Measurements from ENCODE around the gene KBTBD13.
A peak's percentile ranks its signal among the peaks of the same experiment; 100 is the strongest.

KBTBD13 gene

DNA sequence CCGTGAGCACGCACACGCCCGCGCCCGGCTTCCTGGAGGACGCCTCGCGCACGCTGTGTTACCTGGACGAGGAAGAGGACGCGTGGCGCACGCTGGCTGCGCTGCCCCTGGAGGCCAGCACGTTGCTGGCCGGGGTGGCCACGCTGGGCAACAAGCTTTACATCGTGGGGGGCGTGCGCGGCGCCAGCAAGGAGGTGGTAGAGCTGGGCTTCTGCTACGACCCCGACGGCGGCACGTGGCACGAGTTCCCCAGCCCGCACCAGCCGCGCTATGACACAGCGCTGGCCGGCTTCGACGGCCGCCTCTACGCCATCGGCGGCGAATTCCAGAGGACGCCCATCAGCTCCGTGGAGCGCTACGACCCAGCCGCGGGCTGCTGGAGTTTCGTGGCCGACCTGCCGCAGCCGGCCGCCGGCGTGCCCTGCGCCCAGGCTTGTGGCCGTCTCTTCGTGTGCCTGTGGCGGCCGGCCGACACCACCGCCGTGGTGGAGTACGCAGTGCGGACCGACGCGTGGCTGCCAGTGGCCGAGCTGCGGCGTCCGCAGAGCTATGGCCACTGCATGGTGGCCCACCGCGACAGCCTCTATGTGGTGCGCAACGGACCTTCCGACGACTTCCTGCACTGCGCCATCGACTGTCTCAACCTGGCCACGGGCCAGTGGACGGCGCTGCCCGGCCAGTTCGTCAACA, 890 bp downstream of the KBTBD13 start:
- peaks cover 28% of the 10 kb centered on the region for H3K27me3 Mint-ChIP-seq (ENCODE audit: low read depth, poor library complexity)
- DNase-seq: no peak
- H3K9me3 Mint-ChIP-seq: peaks cover 18% of the 10 kb centered on the region
- peaks cover 49% of the 10 kb centered on the region for H3K4me1 Mint-ChIP-seq
- TF ChIP-seq, protein P1, sequence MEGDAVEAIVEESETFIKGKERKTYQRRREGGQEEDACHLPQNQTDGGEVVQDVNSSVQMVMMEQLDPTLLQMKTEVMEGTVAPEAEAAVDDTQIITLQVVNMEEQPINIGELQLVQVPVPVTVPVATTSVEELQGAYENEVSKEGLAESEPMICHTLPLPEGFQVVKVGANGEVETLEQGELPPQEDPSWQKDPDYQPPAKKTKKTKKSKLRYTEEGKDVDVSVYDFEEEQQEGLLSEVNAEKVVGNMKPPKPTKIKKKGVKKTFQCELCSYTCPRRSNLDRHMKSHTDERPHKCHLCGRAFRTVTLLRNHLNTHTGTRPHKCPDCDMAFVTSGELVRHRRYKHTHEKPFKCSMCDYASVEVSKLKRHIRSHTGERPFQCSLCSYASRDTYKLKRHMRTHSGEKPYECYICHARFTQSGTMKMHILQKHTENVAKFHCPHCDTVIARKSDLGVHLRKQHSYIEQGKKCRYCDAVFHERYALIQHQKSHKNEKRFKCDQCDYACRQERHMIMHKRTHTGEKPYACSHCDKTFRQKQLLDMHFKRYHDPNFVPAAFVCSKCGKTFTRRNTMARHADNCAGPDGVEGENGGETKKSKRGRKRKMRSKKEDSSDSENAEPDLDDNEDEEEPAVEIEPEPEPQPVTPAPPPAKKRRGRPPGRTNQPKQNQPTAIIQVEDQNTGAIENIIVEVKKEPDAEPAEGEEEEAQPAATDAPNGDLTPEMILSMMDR (IDR thresholded peaks at IDR 0.05): no peak
- no peaks in the 10 kb centered on the region for H3K36me3 Mint-ChIP-seq (ENCODE audit: low read depth)
- peak overlapping the region; percentile 50 for H3K4me3 Mint-ChIP-seq
- no peak overlapping the region for H3K27ac Mint-ChIP-seq

DNA sequence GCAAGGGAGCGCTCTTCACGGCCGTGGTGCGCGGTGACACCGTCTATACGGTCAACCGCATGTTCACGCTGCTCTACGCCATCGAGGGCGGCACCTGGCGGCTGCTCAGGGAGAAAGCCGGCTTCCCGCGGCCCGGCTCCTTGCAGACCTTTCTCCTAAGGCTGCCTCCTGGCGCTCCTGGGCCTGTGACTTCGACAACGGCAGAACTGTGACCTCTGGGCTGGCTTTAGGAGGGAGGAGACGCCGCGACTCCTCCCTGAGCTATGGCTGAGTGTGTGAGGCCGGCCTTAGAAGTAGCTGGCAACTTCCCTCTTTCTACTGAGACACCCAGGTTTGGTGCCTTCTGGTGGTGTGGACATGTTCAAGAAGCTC, 1.4 kb downstream of the KBTBD13 start:
- no peaks in the 10 kb centered on the region for H3K36me3 Mint-ChIP-seq (ENCODE audit: low read depth)
- DNase-seq: peak; percentile 64
- no peak overlapping the region for H3K27ac Mint-ChIP-seq
- H3K9me3 Mint-ChIP-seq: peaks cover 15% of the 10 kb centered on the region
- TF ChIP-seq, protein P1 (IDR thresholded peaks at IDR 0.05): peak; percentile 40
- H3K4me1 Mint-ChIP-seq: peaks cover 54% of the 10 kb centered on the region
- peaks cover 25% of the 10 kb centered on the region for H3K27me3 Mint-ChIP-seq (ENCODE audit: low read depth, poor library complexity)
- peak overlapping the region; percentile 50 for H3K4me3 Mint-ChIP-seq

DNA sequence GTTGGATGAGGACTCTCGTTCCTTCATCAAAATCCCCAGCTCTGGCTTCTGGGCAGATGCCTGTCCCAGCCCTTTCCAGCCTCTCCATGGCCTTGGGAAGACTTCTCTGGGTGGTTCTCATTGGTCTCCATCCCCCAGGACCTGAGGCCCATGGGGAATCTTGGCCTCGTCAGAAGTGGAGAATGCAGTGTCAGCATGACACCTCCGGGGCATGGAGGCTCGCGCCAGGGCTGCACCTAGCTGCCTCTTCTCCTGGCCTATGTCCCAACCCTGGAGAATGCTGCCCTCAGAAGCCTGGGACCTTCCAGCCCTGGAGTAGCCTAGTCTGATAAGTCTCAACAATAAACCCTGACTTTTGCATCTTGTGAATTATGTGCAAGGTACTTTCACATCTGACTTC, 3.0 kb downstream of the KBTBD13 start:
- Mint-ChIP-seq H3K9me3 (peaks cover 5% of the 10 kb centered on the region), H3K4me1 (peaks cover 70% of the 10 kb centered on the region), H3K27me3 (ENCODE audit: low read depth, poor library complexity) (peaks cover 21% of the 10 kb centered on the region), H3K36me3 (ENCODE audit: low read depth) (no peaks in the 10 kb centered on the region), H3K27ac (no peak overlapping the region), H3K4me3 (no peak overlapping the region)
- DNase-seq: no peak
- TF ChIP-seq, protein P1 (IDR thresholded peaks at IDR 0.05): no peak

DNA sequence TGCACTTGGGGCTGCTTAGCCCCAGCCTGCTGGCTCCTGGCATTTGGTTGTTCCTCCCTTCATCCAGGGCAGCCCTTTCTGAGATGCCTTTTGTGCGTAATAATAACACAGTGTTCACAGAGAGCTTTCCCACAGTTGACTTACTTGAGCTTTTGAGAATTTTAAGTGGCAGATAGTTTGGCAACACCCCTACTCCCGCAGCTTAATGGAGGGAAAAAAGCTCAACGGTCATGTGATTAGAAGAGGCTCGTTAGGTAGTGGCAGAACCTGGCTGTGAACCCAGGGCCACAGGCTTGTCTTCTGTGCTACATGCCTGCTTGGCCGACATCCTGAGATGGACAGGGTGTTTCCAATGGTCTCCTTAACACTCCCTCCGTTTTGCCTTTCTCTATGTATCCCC, 4.7 kb downstream of the KBTBD13 start:
- peaks cover 25% of the 10 kb centered on the region for H3K27me3 Mint-ChIP-seq (ENCODE audit: low read depth, poor library complexity)
- TF ChIP-seq, protein P1 (IDR thresholded peaks at IDR 0.05): no peak
- DNase-seq: no peak
- no peak overlapping the region for H3K27ac Mint-ChIP-seq
- no peak overlapping the region for H3K4me3 Mint-ChIP-seq
- peaks cover 81% of the 10 kb centered on the region for H3K4me1 Mint-ChIP-seq
- no peaks in the 10 kb centered on the region for H3K36me3 Mint-ChIP-seq (ENCODE audit: low read depth)
- peaks cover 3% of the 10 kb centered on the region for H3K9me3 Mint-ChIP-seq

DNA sequence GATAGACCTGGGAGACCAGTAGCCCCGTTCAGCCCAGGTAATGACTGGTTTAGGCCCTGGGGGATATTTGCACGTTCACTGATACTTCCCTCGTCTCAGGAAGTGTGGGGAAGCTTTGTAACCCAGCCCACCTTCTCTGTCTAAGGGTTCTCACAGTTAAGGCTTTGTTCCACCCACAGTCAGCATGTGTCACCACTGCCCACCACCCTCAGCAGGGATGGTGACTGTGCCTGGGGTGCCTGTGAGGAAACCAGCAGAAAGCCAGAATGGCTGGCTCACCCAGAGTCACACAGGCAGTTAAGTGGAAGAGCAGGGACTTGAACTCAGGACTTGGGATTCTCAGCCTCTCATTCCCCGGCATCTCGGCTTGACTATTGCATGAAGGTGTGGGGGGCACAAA, 5.2 kb downstream of the KBTBD13 start:
- Mint-ChIP-seq H3K9me3 (no peaks in the 10 kb centered on the region), H3K36me3 (ENCODE audit: low read depth) (no peaks in the 10 kb centered on the region), H3K4me3 (no peak overlapping the region), H3K4me1 (peaks cover 81% of the 10 kb centered on the region), H3K27me3 (ENCODE audit: low read depth, poor library complexity) (peaks cover 25% of the 10 kb centered on the region), H3K27ac (no peak overlapping the region)
- TF ChIP-seq, protein P1 (IDR thresholded peaks at IDR 0.05): no peak
- DNase-seq: no peak

DNA sequence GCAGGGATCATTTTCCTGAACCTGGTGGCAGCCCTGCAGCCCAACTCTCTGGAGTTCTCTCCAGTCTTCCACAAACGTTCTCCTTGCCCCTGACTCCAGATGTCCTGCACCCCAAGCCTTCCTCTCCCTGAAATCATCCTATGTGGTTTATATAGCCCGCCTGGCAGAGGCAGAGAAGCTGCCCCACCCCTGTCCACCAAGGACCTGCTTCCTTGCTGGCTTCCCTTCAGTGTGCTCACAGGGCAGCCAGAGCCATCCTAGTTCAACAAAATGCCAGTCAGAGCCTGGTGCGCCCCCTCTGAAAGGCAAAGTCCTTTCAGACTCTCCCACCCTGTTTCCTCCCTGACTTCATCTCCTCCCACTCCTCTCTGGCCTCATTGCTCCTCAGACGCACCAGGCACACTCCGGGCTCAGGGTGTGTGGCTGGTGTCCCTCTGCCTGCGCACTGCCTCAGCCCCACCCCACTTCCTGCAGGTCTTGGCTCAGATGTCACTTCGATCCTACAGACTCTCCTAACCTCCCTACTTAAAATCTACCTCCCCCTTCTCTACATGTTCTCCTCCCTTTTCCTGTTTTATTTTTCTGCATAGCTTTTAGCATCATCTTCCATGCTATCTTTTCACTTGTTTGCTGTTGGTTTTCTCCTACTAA, 5.9 kb downstream of the KBTBD13 start:
- TF ChIP-seq, protein P1 (IDR thresholded peaks at IDR 0.05): no peak
- Mint-ChIP-seq H3K4me3 (peak overlapping the region; percentile 68), H3K27ac (peak overlapping the region; percentile 50), H3K27me3 (ENCODE audit: low read depth, poor library complexity) (peaks cover 27% of the 10 kb centered on the region), H3K36me3 (ENCODE audit: low read depth) (no peaks in the 10 kb centered on the region), H3K9me3 (no peaks in the 10 kb centered on the region), H3K4me1 (peaks cover 88% of the 10 kb centered on the region)
- DNase-seq: peak; percentile 57

Data from nephron progenitor cell (in vitro differentiated cells).